ENCODE results near the gene ORC2. TPM values are rescaled to one million over a fixed set of nuclear protein-coding genes. Genes with fewer than 3 reads are reported as not detected.
"Not testable (repeated sequence)": the region's sequence is repeated elsewhere in the genome, so short reads cannot be mapped to it uniquely, and the experiment has no call there.

ORC2 gene
- total RNA-seq, 3 donors from 2014 or later: 11.8 to 33.1 (median 23.3) TPM

GRCh38 chr2:200993097-200993496 lies 29.6 kb upstream of the ORC2 start:
- H3K36me3 ChIP-seq: no peaks in the 10 kb centered on the region
- intact Hi-C loops (cut with DNase I; ENCODE audit: low total_unique reads): no loop called here
- H3K27me3 ChIP-seq: no peaks in the 10 kb centered on the region
- no peaks in the 10 kb centered on the region for H3K9me3 ChIP-seq
- H3K4me1 ChIP-seq: no peaks in the 10 kb centered on the region
- DNase-seq (ENCODE audit: low spot score in 2 of 2): no peak
- H3K27ac ChIP-seq: no peak overlapping the region
- no peak for TF ChIP-seq POLR2A (IDR thresholded peaks at IDR 0.05)
- no peak for TF ChIP-seq POLR2AphosphoS5 (IDR thresholded peaks at IDR 0.05)
- no peak for TF ChIP-seq CTCF (IDR thresholded peaks at IDR 0.05)
- no peak overlapping the region for H3K4me3 ChIP-seq

DNA sequence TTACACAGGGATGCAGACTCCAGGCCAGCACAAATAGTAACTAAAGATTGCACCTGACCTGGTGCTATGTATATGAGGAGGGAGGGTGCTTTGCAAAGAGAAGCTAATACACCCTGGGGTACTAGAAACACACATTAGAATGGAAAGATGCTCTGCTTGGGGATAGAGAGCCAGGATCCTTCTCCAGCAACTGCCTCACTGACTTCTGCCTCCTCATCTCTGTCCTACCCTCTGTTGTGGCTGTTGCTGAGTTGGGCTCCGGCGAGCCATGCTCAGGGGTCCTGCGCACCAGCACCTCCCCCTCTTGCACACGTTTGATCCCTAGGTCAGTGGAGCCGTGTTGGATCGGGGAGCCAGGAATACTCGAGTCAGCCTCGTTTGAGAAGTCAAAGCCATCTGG lies 23.7 kb upstream of the ORC2 start:
- intact Hi-C loops (cut with DNase I; ENCODE audit: low total_unique reads): loop anchor here (2.0 kb wide), 1 partner anchor 44 kb away; no protein-coding TSS in a partner anchor
- no peaks in the 10 kb centered on the region for H3K9me3 ChIP-seq
- no peaks in the 10 kb centered on the region for H3K4me1 ChIP-seq
- no peaks in the 10 kb centered on the region for H3K27me3 ChIP-seq
- H3K36me3 ChIP-seq: no peaks in the 10 kb centered on the region
- H3K27ac ChIP-seq: no peak overlapping the region
- no peak for DNase-seq (ENCODE audit: low spot score in 2 of 2)
- TF ChIP-seq CTCF (IDR thresholded peaks at IDR 0.05) (no peak), POLR2AphosphoS5 (IDR thresholded peaks at IDR 0.05) (no peak), POLR2A (IDR thresholded peaks at IDR 0.05) (no peak)
- H3K4me3 ChIP-seq: no peak overlapping the region

- intact Hi-C loops (cut with DNase I; ENCODE audit: low total_unique reads): loop anchor here (2.0 kb wide), 1 partner anchor 43 kb away; no protein-coding TSS in a partner anchor
- DNase-seq (ENCODE audit: low spot score in 2 of 2): no peak
- Histone ChIP-seq H3K27ac (no peak overlapping the region), H3K27me3 (no peaks in the 10 kb centered on the region), H3K36me3 (no peaks in the 10 kb centered on the region), H3K4me1 (no peaks in the 10 kb centered on the region), H3K4me3 (no peak overlapping the region), H3K9me3 (no peaks in the 10 kb centered on the region)
- TF ChIP-seq POLR2A (IDR thresholded peaks at IDR 0.05) (no peak), POLR2AphosphoS5 (IDR thresholded peaks at IDR 0.05) (no peak), CTCF (IDR thresholded peaks at IDR 0.05) (no peak)
Observed at GRCh38 chr2:200985799-200986198, 22.3 kb upstream of the ORC2 start.

GRCh38 chr2:200976710-200977109 lies 13.2 kb upstream of the ORC2 start:
- H3K27ac ChIP-seq: no peak overlapping the region
- intact Hi-C loops (cut with DNase I; ENCODE audit: low total_unique reads): no loop called here
- DNase-seq (ENCODE audit: low spot score in 2 of 2): no peak

DNA sequence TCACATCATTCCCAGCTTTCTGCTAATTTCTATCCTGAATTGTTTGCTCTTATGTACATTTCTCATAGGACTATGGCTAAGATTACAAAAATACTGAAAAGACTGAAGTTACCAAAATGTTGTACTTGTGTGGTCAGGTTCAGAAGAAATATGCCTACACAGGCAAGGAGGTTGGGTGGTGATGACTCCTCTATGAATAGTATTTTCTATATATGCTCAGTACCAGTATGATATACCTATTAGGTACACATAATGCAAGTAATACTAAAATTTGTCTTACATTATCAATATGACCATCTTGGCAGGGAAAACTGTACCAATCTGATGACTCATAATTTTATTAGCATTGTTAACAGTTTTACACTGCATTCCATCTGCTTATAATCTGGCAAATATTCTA lies 12.2 kb upstream of the ORC2 start:
- Histone ChIP-seq H3K27me3 (no peaks in the 10 kb centered on the region), H3K4me1 (no peaks in the 10 kb centered on the region), H3K27ac (no peak overlapping the region), H3K9me3 (no peaks in the 10 kb centered on the region), H3K36me3 (no peaks in the 10 kb centered on the region), H3K4me3 (no peak overlapping the region)
- intact Hi-C loops (cut with DNase I; ENCODE audit: low total_unique reads): no loop called here
- TF ChIP-seq POLR2A (IDR thresholded peaks at IDR 0.05): no peak
- no peak for TF ChIP-seq CTCF (IDR thresholded peaks at IDR 0.05)
- TF ChIP-seq POLR2AphosphoS5 (IDR thresholded peaks at IDR 0.05): no peak
- no peak for DNase-seq (ENCODE audit: low spot score in 2 of 2)

More at GRCh38 chr2:200976710-200977109, 13.2 kb upstream of the ORC2 start:
- TF ChIP-seq POLR2AphosphoS5 (IDR thresholded peaks at IDR 0.05) (no peak), POLR2A (IDR thresholded peaks at IDR 0.05) (no peak), CTCF (IDR thresholded peaks at IDR 0.05) (no peak)
- Histone ChIP-seq H3K9me3 (no peaks in the 10 kb centered on the region), H3K27me3 (no peaks in the 10 kb centered on the region), H3K36me3 (no peaks in the 10 kb centered on the region), H3K4me3 (no peak overlapping the region), H3K4me1 (no peaks in the 10 kb centered on the region)

DNA sequence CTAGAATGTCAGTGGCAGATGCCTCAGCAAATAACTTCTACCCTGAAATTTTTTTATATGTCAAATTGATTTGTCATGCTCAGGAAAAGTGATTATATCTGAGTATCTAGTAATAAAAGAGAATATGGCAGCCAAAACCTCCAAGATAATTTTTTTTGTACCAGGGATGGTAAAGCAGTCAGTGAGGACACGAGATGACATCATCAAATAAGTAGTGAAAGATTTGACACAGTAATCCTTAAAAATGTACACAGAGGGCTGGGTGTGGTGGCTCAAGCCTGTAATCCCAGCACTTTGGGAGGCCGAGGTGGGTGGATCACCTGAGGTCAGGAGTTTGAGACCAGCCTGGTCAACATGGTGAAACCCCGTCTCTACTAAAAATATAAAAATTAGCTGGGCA lies 6.6 kb upstream of the ORC2 start:
- DNase-seq (ENCODE audit: low spot score in 2 of 2); H3K27me3 ChIP-seq; H3K9me3 ChIP-seq; H3K27ac ChIP-seq; H3K4me3 ChIP-seq; H3K36me3 ChIP-seq; H3K4me1 ChIP-seq; intact Hi-C loops (cut with DNase I; ENCODE audit: low total_unique reads): not testable (repeated sequence)
